HEK293 (cell line): Measurements from ENCODE around the gene CLDN34.

Experiments used
- CTCF ChIA-PET: fragments of 350-600 bp; formaldehyde crosslinking; extraction: SDS; loops from one replicate; lab custom pipeline; 2021; ENCODE audit warnings: antibody characterized with exemption; lab: Yijun Ruan, JAX
- POLR2A ChIA-PET: fragments of 300-600 bp; formaldehyde crosslinking; extraction: SDS; loops from one replicate; lab custom pipeline; 2020; ENCODE audit warnings: antibody characterized with exemption, inconsistent platforms; lab: Yijun Ruan, JAX
- H3K27ac ChIP-seq: fragments of 200-500 bp; sonication (Bioruptor generic); 2 replicates; pipeline ENCODE4 v1.5.1; 2014; ENCODE audit warnings: low read depth, low read length, control low read depth, inconsistent platforms; ENCODE audit errors: extremely low read depth
- H3K36me3 ChIP-seq, 2 experiments: fragments of 200-500 bp in 1 of 2; sonication (Bioruptor generic) in 1 of 2; 1 replicate in 1 of 2; 2 replicates in 1 of 2; pipeline ENCODE4 v1.5.1; 2014 to 2017; ENCODE audit warnings: inconsistent platforms in 2 of 2, low read length in 2 of 2; ENCODE audit not compliant: control insufficient read depth in 2 of 2, insufficient read depth in 1 of 2
- H3K4me1 ChIP-seq: fragments of 200-500 bp; sonication (Bioruptor generic); 2 replicates; pipeline ENCODE4 v1.5.1; 2014; ENCODE audit warnings: mild to moderate bottlenecking, low read length, inconsistent platforms; ENCODE audit not compliant: control insufficient read depth, insufficient read depth
- H3K4me3 ChIP-seq: 2 replicates; pipeline ENCODE4 v1.5.1; 2011; ENCODE audit warnings: low read depth, mild to moderate bottlenecking, control low read depth, low read length, moderate library complexity
- H3K9me3 ChIP-seq: fragments of 200-500 bp; sonication (Bioruptor generic); 2 replicates; pipeline ENCODE4 v1.5.1; 2014; ENCODE audit warnings: low read depth, low read length, inconsistent platforms; ENCODE audit not compliant: control insufficient read depth, insufficient read depth
- AEBP2 ChIP-seq: fragments of 450-650 bp; formaldehyde crosslinking; IDR thresholded peaks from 2 replicates; pipeline ENCODE4 v1.5.1; 2016; ENCODE audit warnings: missing biosample characterization, missing genetic modification characterization, borderline replicate concordance
- HOXA7 ChIP-seq: sonication (generic); formaldehyde crosslinking; IDR thresholded peaks from 2 replicates; pipeline ENCODE4 v1.8.1; 2022; ENCODE audit warnings: missing genetic modification reagents, borderline replicate concordance
- KLF10 ChIP-seq: fragments of 450-650 bp; IDR thresholded peaks from 2 replicates; pipeline ENCODE4 v1.5.1; 2018; ENCODE audit warnings: missing biosample characterization, mild to moderate bottlenecking, missing genetic modification characterization
- MZF1 ChIP-seq: fragments of 450-650 bp; formaldehyde crosslinking; IDR thresholded peaks from 2 replicates; pipeline ENCODE4 v1.5.1; 2017; ENCODE audit warnings: missing biosample characterization, missing genetic modification characterization, borderline replicate concordance
- WT1 ChIP-seq: fragments of 450-650 bp; formaldehyde crosslinking; IDR thresholded peaks from 2 replicates; pipeline ENCODE4 v1.5.1; 2016; ENCODE audit warnings: missing biosample characterization, missing genetic modification characterization
- ZEB2 ChIP-seq: fragments of 450-650 bp; formaldehyde crosslinking; IDR thresholded peaks from 2 replicates; pipeline ENCODE4 v1.5.1; 2016; ENCODE audit warnings: missing biosample characterization, missing genetic modification characterization
- ZNF112 ChIP-seq: fragments of 450-650 bp; formaldehyde crosslinking; IDR thresholded peaks from 2 replicates; pipeline ENCODE4 v1.5.0; 2017; ENCODE audit warnings: missing biosample characterization, missing genetic modification characterization
- ZNF133 ChIP-seq: fragments of 450-650 bp; formaldehyde crosslinking; IDR thresholded peaks from 2 replicates; pipeline ENCODE4 v1.5.1; 2016; ENCODE audit warnings: missing biosample characterization, missing genetic modification characterization
- ZNF157 ChIP-seq: fragments of 450-650 bp; formaldehyde crosslinking; IDR thresholded peaks from 2 replicates; pipeline ENCODE4 v1.5.1; 2016; ENCODE audit warnings: missing biosample characterization, missing genetic modification characterization
- ZNF354C ChIP-seq: fragments of 450-650 bp; formaldehyde crosslinking; IDR thresholded peaks from 2 replicates; pipeline ENCODE4 v1.5.1; 2016; ENCODE audit warnings: missing biosample characterization, missing genetic modification characterization, low read depth, borderline replicate concordance
- ZNF37A ChIP-seq: fragments of 450-650 bp; IDR thresholded peaks from 2 replicates; pipeline ENCODE4 v1.5.1; 2018; ENCODE audit warnings: missing biosample characterization, missing genetic modification characterization
- ZNF394 ChIP-seq: fragments of 450-650 bp; formaldehyde crosslinking; IDR thresholded peaks from 2 replicates; pipeline ENCODE4 v1.5.1; 2016; ENCODE audit warnings: missing biosample characterization, missing genetic modification characterization, mild to moderate bottlenecking, moderate library complexity, borderline replicate concordance
- ZNF514 ChIP-seq: fragments of 450-650 bp; formaldehyde crosslinking; IDR thresholded peaks from 2 replicates; pipeline ENCODE4 v1.5.1; 2016; ENCODE audit warnings: missing biosample characterization, missing genetic modification characterization
- ZNF548 ChIP-seq: fragments of 450-650 bp; formaldehyde crosslinking; IDR thresholded peaks from 2 replicates; pipeline ENCODE4 v1.5.1; 2016; ENCODE audit warnings: missing biosample characterization, missing genetic modification characterization
- ZNF558 ChIP-seq: fragments of 450-650 bp; formaldehyde crosslinking; IDR thresholded peaks from 2 replicates; pipeline ENCODE4 v1.5.1; 2016; ENCODE audit warnings: missing biosample characterization, missing genetic modification characterization
- ZNF561 ChIP-seq: fragments of 450-650 bp; IDR thresholded peaks from 2 replicates; pipeline ENCODE4 v1.5.1; 2018; ENCODE audit warnings: missing biosample characterization, missing genetic modification characterization, borderline replicate concordance
- ZNF747 ChIP-seq: fragments of 450-650 bp; formaldehyde crosslinking; IDR thresholded peaks from 2 replicates; pipeline ENCODE4 v1.5.1; 2016; ENCODE audit warnings: missing biosample characterization, missing genetic modification characterization
- ZNF792 ChIP-seq: fragments of 450-650 bp; formaldehyde crosslinking; IDR thresholded peaks from 2 replicates; pipeline ENCODE4 v1.5.1; 2016; ENCODE audit warnings: missing biosample characterization, missing genetic modification characterization
- ZSCAN30 ChIP-seq: fragments of 450-650 bp; IDR thresholded peaks from 2 replicates; pipeline ENCODE4 v1.5.1; 2018; ENCODE audit warnings: missing biosample characterization, mild to moderate bottlenecking, missing genetic modification characterization, moderate library complexity
- TF ChIP-seq, protein P1 (sequence below): fragments of 450-650 bp; formaldehyde crosslinking; IDR thresholded peaks from 2 replicates; pipeline ENCODE4 v1.5.1; 2016; ENCODE audit warnings: missing biosample characterization, missing genetic modification characterization
- TF ChIP-seq, protein P2 (sequence below): fragments of 450-650 bp; formaldehyde crosslinking; IDR thresholded peaks from 2 replicates; pipeline ENCODE4 v1.5.1; 2017; ENCODE audit warnings: missing biosample characterization, missing genetic modification characterization
- TF ChIP-seq, protein P3 (sequence below): fragments of 450-650 bp; formaldehyde crosslinking; IDR thresholded peaks from 2 replicates; pipeline ENCODE4 v1.5.1; 2016; ENCODE audit warnings: missing biosample characterization, missing genetic modification characterization

Gene CLDN34

DNA sequence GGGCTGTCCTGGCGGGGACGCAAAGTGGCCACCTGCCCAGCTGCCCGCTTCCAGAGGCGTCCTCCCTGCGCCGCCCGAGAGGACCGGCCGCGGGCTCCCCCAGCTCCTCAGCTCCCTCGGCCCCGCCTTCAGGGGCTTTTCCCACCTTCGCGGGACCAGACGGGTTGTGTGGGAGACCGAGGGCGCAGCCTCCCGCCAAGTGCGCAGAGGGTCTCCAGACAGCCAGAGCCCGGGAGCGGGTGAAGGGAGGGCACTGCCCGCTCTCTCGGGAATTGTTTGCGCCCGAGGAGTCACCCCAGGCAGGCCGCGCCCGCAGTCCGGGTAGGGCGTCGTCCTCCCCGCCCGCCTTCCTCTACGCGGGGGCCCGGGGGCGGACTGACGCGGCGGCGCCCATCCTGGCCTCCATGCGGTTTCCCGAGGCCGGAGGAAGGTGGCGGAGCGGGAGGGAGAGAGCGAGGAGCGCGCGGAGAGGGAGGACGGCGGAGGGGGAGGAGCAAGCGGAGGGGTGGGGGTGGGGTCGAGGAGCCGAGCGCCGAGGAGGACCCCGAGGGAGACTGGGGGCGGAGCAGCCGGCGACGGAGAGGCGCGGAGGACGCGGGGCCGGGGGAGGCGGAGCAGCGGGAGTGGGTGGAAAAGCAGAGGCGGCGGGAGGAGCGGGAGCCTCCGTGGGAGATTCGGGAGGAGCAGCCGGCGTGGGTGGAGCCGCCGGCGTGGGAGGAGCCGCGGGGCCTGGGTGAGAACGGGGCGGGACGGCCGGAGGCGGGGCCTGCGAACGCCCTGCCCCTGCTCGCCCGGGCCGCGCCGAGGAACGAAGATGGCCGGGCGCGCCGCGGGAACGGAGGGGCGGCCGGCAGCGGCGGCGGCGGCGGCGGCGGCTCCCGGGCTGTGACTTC lies 47.5 kb downstream of the CLDN34 start:
- Histone ChIP-seq H3K27ac (peak overlapping the region; percentile 73; the same call in 1 of the 2 replicates), H3K9me3 (no peaks in the 10 kb centered on the region), H3K4me1 (no peaks in the 10 kb centered on the region), H3K36me3 (no peaks in the 10 kb centered on the region), H3K4me3 (peak overlapping the region; percentile 31)
- TF ChIP-seq ZNF514 (no peak), AEBP2 (tag by site-specific recombination) (no peak), ZNF133 (tag by site-specific recombination) (no peak), ZEB2 (tag by site-specific recombination) (no peak), ZSCAN30 (tag by site-specific recombination) (no peak), ZNF394 (no peak), ZNF792 (tag by site-specific recombination) (no peak), ZNF112 (tag by site-specific recombination) (no peak), ZNF561 (tag by site-specific recombination) (no peak), KLF10 (tag by site-specific recombination) (no peak), ZNF157 (tag by site-specific recombination) (no peak), ZNF747 (tag by site-specific recombination) (no peak), ZNF558 (no peak), ZNF548 (tag by site-specific recombination) (no peak), ZNF354C (tag by site-specific recombination) (no peak), ZNF37A (tag by site-specific recombination) (no peak), WT1 (no peak), HOXA7 (no peak)
- TF ChIP-seq, protein P1, sequence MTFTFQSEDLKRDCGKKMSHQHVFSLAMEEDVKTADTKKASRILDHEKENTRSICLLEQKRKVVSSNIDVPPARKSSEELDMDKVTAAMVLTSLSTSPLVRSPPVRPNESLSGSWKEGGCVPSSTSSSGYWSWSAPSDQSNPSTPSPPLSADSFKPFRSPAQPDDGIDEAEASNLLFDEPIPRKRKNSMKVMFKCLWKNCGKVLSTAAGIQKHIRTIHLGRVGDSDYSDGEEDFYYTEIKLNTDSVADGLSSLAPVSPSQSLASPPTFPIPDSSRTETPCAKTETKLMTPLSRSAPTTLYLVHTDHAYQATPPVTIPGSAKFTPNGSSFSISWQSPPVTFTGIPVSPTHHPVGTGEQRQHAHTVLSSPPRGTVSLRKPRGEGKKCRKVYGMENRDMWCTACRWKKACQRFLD (tag by site-specific recombination): no peak
- TF ChIP-seq, protein P2, sequence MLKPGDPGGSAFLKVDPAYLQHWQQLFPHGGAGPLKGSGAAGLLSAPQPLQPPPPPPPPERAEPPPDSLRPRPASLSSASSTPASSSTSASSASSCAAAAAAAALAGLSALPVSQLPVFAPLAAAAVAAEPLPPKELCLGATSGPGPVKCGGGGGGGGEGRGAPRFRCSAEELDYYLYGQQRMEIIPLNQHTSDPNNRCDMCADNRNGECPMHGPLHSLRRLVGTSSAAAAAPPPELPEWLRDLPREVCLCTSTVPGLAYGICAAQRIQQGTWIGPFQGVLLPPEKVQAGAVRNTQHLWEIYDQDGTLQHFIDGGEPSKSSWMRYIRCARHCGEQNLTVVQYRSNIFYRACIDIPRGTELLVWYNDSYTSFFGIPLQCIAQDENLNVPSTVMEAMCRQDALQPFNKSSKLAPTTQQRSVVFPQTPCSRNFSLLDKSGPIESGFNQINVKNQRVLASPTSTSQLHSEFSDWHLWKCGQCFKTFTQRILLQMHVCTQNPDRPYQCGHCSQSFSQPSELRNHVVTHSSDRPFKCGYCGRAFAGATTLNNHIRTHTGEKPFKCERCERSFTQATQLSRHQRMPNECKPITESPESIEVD (tag by site-specific recombination): no peak
- ChIA-PET POLR2A (no interaction called here), CTCF (interaction anchor here (1.2 kb wide), 1 partner anchor 96 kb away, joined by 3 read pairs; no protein-coding TSS in a partner anchor)

- H3K4me1 ChIP-seq: no peaks in the 10 kb centered on the region
- CTCF ChIA-PET: interaction anchor here (1.2 kb wide), 1 partner anchor 96 kb away, joined by 3 read pairs; no protein-coding TSS in a partner anchor
- no peaks in the 10 kb centered on the region for H3K36me3 ChIP-seq
- H3K27ac ChIP-seq: peak overlapping the region; percentile 71
- TF ChIP-seq MZF1 (tag by site-specific recombination) (no peak), ZNF133 (tag by site-specific recombination) (no peak)
- TF ChIP-seq, protein P3, sequence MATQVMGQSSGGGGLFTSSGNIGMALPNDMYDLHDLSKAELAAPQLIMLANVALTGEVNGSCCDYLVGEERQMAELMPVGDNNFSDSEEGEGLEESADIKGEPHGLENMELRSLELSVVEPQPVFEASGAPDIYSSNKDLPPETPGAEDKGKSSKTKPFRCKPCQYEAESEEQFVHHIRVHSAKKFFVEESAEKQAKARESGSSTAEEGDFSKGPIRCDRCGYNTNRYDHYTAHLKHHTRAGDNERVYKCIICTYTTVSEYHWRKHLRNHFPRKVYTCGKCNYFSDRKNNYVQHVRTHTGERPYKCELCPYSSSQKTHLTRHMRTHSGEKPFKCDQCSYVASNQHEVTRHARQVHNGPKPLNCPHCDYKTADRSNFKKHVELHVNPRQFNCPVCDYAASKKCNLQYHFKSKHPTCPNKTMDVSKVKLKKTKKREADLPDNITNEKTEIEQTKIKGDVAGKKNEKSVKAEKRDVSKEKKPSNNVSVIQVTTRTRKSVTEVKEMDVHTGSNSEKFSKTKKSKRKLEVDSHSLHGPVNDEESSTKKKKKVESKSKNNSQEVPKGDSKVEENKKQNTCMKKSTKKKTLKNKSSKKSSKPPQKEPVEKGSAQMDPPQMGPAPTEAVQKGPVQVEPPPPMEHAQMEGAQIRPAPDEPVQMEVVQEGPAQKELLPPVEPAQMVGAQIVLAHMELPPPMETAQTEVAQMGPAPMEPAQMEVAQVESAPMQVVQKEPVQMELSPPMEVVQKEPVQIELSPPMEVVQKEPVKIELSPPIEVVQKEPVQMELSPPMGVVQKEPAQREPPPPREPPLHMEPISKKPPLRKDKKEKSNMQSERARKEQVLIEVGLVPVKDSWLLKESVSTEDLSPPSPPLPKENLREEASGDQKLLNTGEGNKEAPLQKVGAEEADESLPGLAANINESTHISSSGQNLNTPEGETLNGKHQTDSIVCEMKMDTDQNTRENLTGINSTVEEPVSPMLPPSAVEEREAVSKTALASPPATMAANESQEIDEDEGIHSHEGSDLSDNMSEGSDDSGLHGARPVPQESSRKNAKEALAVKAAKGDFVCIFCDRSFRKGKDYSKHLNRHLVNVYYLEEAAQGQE: no peak
- H3K9me3 ChIP-seq: no peaks in the 10 kb centered on the region
- POLR2A ChIA-PET: no interaction called here
- H3K4me3 ChIP-seq: peak overlapping the region; percentile 51
Measured at GRCh38 chrX:10015355-10015722, 48.2 kb downstream of the CLDN34 start.
